Smooth muscle cell (in vitro differentiated cells): ENCODE data around the gene VTI1A. TPM values are rescaled to one million over a fixed set of nuclear protein-coding genes. Genes with fewer than 3 reads are reported as not detected.

ENCODE experiments used
- DNase-seq: peaks from one replicate; lab custom pipeline; 2025; ENCODE audit not compliant: unreplicated experiment; lab: John Stamatoyannopoulos, UW
- H2AFZ ChIP-seq: fragments of 200-600 bp; sonication (generic); 2 replicates; pipeline ENCODE4 v1.6.0; 2016; ENCODE audit warnings: antibody characterized with exemption, low read depth, mild to moderate bottlenecking
- H3F3A ChIP-seq: fragments of 200-600 bp; sonication (generic); 2 replicates; pipeline ENCODE4 v1.6.0; 2017; ENCODE audit warnings: antibody characterized with exemption, low read depth
- H3K27ac ChIP-seq: fragments of 200-600 bp; sonication (generic); 2 replicates; pipeline ENCODE4 v1.5.1; 2016; ENCODE audit warnings: low read depth, mild to moderate bottlenecking
- H3K27me3 ChIP-seq: fragments of 200-600 bp; sonication (generic); 2 replicates; pipeline ENCODE4 v1.6.1; 2016; ENCODE audit warnings: low read depth, mild to moderate bottlenecking
- H3K36me3 ChIP-seq: fragments of 200-600 bp; sonication (generic); 2 replicates; pipeline ENCODE4 v1.5.1; 2016; ENCODE audit warnings: low read depth
- H3K4me1 ChIP-seq: fragments of 200-600 bp; sonication (generic); 2 replicates; pipeline ENCODE4 v1.5.1; 2016; ENCODE audit warnings: low read depth
- H3K4me2 ChIP-seq: fragments of 200-600 bp; sonication (generic); 2 replicates; pipeline ENCODE4 v1.6.0; 2016; ENCODE audit warnings: mild to moderate bottlenecking
- H3K4me3 ChIP-seq: fragments of 200-600 bp; sonication (generic); 2 replicates; pipeline ENCODE4 v1.5.1; 2016; ENCODE audit warnings: mild to moderate bottlenecking
- H3K79me2 ChIP-seq: fragments of 200-600 bp; sonication (generic); 2 replicates; pipeline ENCODE4 v1.6.0; 2016; ENCODE audit warnings: low read depth, mild to moderate bottlenecking
- H3K9ac ChIP-seq: fragments of 200-600 bp; sonication (generic); 2 replicates; pipeline ENCODE4 v1.6.0; 2016; ENCODE audit warnings: low read depth
- H3K9me3 ChIP-seq: fragments of 200-600 bp; sonication (generic); replicated peaks from 2 replicates; pipeline ENCODE4 v1.5.1; 2016; ENCODE audit warnings: low read depth
- H4K20me1 ChIP-seq: fragments of 200-600 bp; sonication (generic); 2 replicates; pipeline ENCODE4 v1.6.0; 2016; ENCODE audit warnings: low read depth
- WGBS: methylation state at CpG from one replicate; pipeline ENCODE4 v1.1.7; 2016; ENCODE audit warnings: low lambda C conversion rate; 5-methylcytosine and 5-hydroxymethylcytosine counted together
- polyA plus RNA-seq: library from polyadenylated mRNA; unstranded; fragments of >200 nt; fragmentation: Nextera tagmentation; extraction: Ambion mirVana; gene quantifications from 2 replicates; pipeline ENCODE4 v1.2.1, GENCODE V29; 2016
- total RNA-seq: library from RNA; depleted of rRNA; stranded (reverse); fragments of >200 nt; gene quantifications from 2 replicates; pipeline ENCODE4 v1.2.3, GENCODE V29; 2014
- TF ChIP-seq, protein P1 (sequence below): fragments of 200-600 bp; sonication (generic); IDR thresholded peaks from 2 replicates; pipeline ENCODE4 v1.5.1; 2017; ENCODE audit warnings: borderline replicate concordance, mild to moderate bottlenecking, antibody characterized with exemption; ENCODE audit not compliant: insufficient read depth, poor library complexity, severe bottlenecking

The VTI1A gene
- total and polyA plus RNA-seq, 2 experiments from 2014 or later = 14.0 to 21.8 TPM

DNA sequence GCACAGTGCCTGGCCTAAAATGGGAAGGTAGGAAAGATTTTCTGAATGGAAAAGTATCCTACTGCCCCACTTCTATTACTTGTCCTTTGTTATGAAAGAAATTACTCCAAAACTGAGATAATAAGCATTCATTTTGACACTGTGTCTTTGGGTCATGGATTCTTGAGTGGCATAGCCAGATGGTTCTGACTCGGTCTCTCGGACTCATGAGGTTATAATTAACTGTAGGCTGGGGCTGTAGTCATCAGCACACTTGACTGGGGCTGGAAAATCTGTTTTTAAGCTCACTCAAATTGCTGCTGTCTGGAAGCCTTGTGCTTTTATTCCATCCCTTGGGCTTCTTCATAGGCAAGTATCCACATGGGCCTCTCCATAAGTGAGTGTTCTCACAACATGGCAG lies 160.5 kb downstream of the VTI1A start:
- H3K36me3 ChIP-seq = no peaks in the 10 kb centered on the region
- H3K4me2 ChIP-seq = no peak overlapping the region
- no peaks in the 10 kb centered on the region for H3K9me3 ChIP-seq
- TF ChIP-seq, protein P1, sequence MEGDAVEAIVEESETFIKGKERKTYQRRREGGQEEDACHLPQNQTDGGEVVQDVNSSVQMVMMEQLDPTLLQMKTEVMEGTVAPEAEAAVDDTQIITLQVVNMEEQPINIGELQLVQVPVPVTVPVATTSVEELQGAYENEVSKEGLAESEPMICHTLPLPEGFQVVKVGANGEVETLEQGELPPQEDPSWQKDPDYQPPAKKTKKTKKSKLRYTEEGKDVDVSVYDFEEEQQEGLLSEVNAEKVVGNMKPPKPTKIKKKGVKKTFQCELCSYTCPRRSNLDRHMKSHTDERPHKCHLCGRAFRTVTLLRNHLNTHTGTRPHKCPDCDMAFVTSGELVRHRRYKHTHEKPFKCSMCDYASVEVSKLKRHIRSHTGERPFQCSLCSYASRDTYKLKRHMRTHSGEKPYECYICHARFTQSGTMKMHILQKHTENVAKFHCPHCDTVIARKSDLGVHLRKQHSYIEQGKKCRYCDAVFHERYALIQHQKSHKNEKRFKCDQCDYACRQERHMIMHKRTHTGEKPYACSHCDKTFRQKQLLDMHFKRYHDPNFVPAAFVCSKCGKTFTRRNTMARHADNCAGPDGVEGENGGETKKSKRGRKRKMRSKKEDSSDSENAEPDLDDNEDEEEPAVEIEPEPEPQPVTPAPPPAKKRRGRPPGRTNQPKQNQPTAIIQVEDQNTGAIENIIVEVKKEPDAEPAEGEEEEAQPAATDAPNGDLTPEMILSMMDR = no peak
- H2AFZ ChIP-seq = no peak overlapping the region
- no peak overlapping the region for H3K27ac ChIP-seq
- no peaks in the 10 kb centered on the region for H3K79me2 ChIP-seq
- H3F3A ChIP-seq = no peaks in the 10 kb centered on the region
- no peak overlapping the region for H3K4me3 ChIP-seq
- H3K4me1 ChIP-seq = no peaks in the 10 kb centered on the region
- no peak for DNase-seq
- H3K9ac ChIP-seq = no peak overlapping the region
- H3K27me3 ChIP-seq = no peaks in the 10 kb centered on the region
- WGBS = 91% methylated on average over 2 of the region's 2 CpGs
- no peaks in the 10 kb centered on the region for H4K20me1 ChIP-seq

DNA sequence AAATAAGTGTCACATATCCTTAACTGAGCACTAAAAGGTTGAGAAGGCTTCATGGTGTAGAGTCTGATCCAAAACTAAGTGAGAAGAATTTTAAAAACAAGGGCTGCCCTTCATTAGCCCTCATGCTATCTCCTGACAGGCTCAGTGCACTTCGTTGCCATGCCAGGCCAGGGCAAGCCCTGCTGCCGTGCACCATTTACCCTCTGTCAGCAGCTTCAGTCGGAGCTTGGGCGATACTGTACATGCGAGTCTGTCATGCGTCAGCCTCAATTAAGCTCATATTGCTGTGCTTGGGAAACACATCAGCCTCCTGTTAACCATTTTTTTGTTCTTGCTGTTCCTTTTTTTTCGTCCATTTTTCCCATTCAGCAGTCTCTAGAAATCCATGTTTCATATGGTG lies 166.6 kb downstream of the VTI1A start:
- Histone ChIP-seq H3K4me1 (no peaks in the 10 kb centered on the region), H3K9me3 (peaks cover 3% of the 10 kb centered on the region), H3K9ac (no peak overlapping the region), H3K27ac (no peak overlapping the region), H3K27me3 (no peaks in the 10 kb centered on the region), H3K4me3 (no peak overlapping the region), H3K36me3 (no peaks in the 10 kb centered on the region), H2AFZ (no peak overlapping the region), H3K79me2 (no peaks in the 10 kb centered on the region), H3F3A (no peaks in the 10 kb centered on the region), H4K20me1 (no peaks in the 10 kb centered on the region), H3K4me2 (no peak overlapping the region)
- WGBS = 67% methylated on average over 7 of the region's 7 CpGs
- no peak for DNase-seq
- TF ChIP-seq, protein P1 = no peak

DNA sequence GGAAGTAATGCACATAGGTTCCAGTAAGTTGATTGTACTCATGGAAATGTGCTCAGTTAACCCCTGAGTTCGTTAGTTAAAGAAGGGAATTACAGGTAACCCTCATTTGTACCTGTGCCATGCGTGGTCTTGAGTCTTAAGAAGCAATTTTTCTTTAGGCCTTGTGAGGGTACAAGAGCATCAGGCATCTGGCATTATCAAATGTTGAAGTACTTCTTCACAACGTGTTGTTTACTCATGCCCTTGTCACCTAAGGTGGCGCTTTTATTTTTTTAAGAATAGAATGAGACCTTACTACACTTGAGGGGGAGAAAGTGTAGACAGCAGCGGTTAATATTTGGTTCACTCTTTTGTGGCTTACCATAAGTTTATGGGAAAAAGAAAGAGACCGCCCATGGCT lies 167.1 kb downstream of the VTI1A start:
- Histone ChIP-seq H3K27ac (no peak overlapping the region), H3K9ac (no peak overlapping the region), H4K20me1 (no peaks in the 10 kb centered on the region), H3K4me2 (no peak overlapping the region), H3K9me3 (peaks cover 3% of the 10 kb centered on the region), H3K36me3 (no peaks in the 10 kb centered on the region), H2AFZ (no peak overlapping the region), H3K4me1 (no peaks in the 10 kb centered on the region), H3K79me2 (no peaks in the 10 kb centered on the region), H3K4me3 (no peak overlapping the region), H3K27me3 (no peaks in the 10 kb centered on the region), H3F3A (no peaks in the 10 kb centered on the region)
- TF ChIP-seq, protein P1 = no peak
- DNase-seq = no peak
- WGBS = 97% methylated on average over 6 of the region's 6 CpGs

DNA sequence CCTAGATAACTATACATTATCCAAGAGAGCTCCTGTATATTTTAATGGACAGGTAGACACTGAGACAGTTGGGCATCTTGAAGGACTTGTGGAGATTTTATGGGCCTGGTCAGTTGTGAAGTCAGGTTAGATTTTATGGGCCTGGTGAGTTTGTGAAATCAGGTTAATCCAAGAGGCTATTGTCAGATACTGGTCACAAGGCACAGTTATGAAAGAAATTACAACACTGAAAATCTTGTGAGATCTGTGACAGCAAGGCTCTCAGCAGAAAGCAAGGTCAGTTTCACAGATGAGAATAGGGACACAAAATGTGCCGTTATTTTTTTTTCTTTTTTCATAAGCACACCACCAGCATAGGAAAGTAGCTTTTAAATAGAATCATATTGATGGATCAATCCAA lies 167.6 kb downstream of the VTI1A start:
- no peak overlapping the region for H2AFZ ChIP-seq
- H3K9ac ChIP-seq = no peak overlapping the region
- H3F3A ChIP-seq = no peaks in the 10 kb centered on the region
- no peak overlapping the region for H3K27ac ChIP-seq
- no peaks in the 10 kb centered on the region for H3K79me2 ChIP-seq
- no peaks in the 10 kb centered on the region for H3K27me3 ChIP-seq
- DNase-seq = no peak
- TF ChIP-seq, protein P1 = no peak
- H3K4me3 ChIP-seq = no peak overlapping the region
- 89% methylated on average over 1 of the region's 1 CpG for WGBS
- H3K4me2 ChIP-seq = no peak overlapping the region
- no peaks in the 10 kb centered on the region for H3K36me3 ChIP-seq
- H3K9me3 ChIP-seq = peaks cover 3% of the 10 kb centered on the region
- H4K20me1 ChIP-seq = no peaks in the 10 kb centered on the region
- no peaks in the 10 kb centered on the region for H3K4me1 ChIP-seq
